Uterus (tissue), 2 donors: ENCODE results near the gene PRSS57.

Source experiments
- CTCF ChIP-seq, 4 experiments: fragments of 200-600 bp in 2 of 4; fragments of 450-650 bp in 2 of 4; sonication (generic) in 2 of 4; IDR thresholded peaks; one replicate each; pipeline ENCODE4 v1.5.1; 2016 to 2019; ENCODE audit warnings: antibody characterized with exemption in 4 of 4, mild to moderate bottlenecking in 2 of 4, moderate library complexity in 1 of 4
- POLR2A ChIP-seq, 2 donors: fragments of 450-650 bp; IDR thresholded peaks; one replicate each; pipeline ENCODE4 v1.6.1; 2016; ENCODE audit warnings: antibody characterized with exemption in 2 of 2, mild to moderate bottlenecking in 1 of 2, moderate library complexity in 1 of 2

DNA sequence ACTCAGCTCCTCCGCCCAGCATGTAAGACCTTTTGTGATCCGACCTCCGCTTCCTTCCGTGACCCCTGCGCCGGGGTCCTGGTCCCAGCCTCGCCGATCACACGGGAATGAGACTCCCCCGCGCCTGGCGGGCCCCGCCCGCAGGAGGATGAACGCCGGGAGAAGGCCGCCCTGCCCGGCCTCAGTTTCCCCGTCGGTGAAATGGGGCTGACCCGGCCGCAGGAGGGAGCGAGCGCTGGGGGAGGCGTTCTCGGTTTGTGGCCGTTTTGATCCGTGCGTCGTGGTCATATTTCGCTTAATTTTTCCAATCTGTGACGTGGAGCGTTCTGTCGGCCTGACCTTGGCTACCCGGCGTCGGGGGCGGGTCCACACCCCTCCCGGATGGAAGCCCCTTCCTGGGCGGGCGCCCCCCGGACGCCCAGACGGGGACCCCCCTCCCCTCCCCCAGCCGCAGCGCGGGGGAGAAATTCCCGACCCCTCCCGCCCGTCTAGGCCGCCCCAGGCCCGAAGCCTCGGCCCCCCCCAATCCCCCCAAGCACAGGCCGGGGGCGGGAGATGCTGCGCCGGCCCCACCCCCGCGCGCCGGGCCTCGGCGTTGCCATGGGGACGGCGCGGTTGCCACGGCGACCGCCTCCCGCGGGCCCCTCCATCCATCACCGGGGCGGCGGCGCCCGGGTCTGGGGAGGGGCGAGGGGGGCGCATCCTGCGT lies 24.5 kb upstream of the PRSS57 start:
- TF ChIP-seq POLR2A (IDR thresholded peaks at IDR 0.05) = no peak
- no peak for TF ChIP-seq CTCF (IDR thresholded peaks at IDR 0.05)
